ENCODE results near the gene CLEC11A.
A peak's percentile ranks its signal among the peaks of the same experiment; 100 is the strongest.
"Not testable (repeated sequence)": the region's sequence is repeated elsewhere in the genome, so short reads cannot be mapped to it uniquely, and the experiment has no call there.

CLEC11A gene

GRCh38 chr19:50721441-50722137, 1.6 kb upstream of the CLEC11A start:
- DNase-seq (ENCODE audit: low read depth in 2 of 2, low spot score in 1 of 2), result no peak

- no peak for DNase-seq (ENCODE audit: low read depth in 2 of 2, low spot score in 1 of 2)
These were observed 757 bp upstream of the CLEC11A start for GRCh38 chr19:50722201-50723013.

- DNase-seq (ENCODE audit: low read depth in 2 of 2, low spot score in 1 of 2), result no peak
These were observed 764 bp downstream of the CLEC11A start for GRCh38 chr19:50723735-50724521.

GRCh38 chr19:50724522-50725217, 1.5 kb downstream of the CLEC11A start:
- DNase-seq (ENCODE audit: low read depth in 2 of 2, low spot score in 1 of 2), result peak; percentile 86 to 94

GRCh38 chr19:50725218-50725910, 2.2 kb downstream of the CLEC11A start:
- DNase-seq (ENCODE audit: low read depth in 2 of 2, low spot score in 1 of 2), result no peak

- no peak for DNase-seq (ENCODE audit: low read depth in 2 of 2, low spot score in 1 of 2)
These were observed 2.7 kb downstream of the CLEC11A start for GRCh38 chr19:50725911-50726230.

- peak; percentile 50 to 83 for DNase-seq (ENCODE audit: low read depth in 2 of 2, low spot score in 1 of 2)
These were observed 5.0 kb downstream of the CLEC11A start for GRCh38 chr19:50728084-50728737.

- no peak for DNase-seq (ENCODE audit: low read depth in 2 of 2, low spot score in 1 of 2)
These were observed 6.7 kb downstream of the CLEC11A start for GRCh38 chr19:50729894-50730293.

GRCh38 chr19:50735869-50736268, 12.7 kb downstream of the CLEC11A start:
- no peak for DNase-seq (ENCODE audit: low read depth in 2 of 2, low spot score in 1 of 2)

- no peak for DNase-seq (ENCODE audit: low read depth in 2 of 2, low spot score in 1 of 2)
These were observed 13.2 kb downstream of the CLEC11A start for GRCh38 chr19:50736338-50736737.

- no peak for DNase-seq (ENCODE audit: low read depth in 2 of 2, low spot score in 1 of 2)
These were observed 16.2 kb downstream of the CLEC11A start for GRCh38 chr19:50739132-50739913.

- no peak for DNase-seq (ENCODE audit: low read depth in 2 of 2, low spot score in 1 of 2)
These were observed 16.8 kb downstream of the CLEC11A start for GRCh38 chr19:50739914-50740426.

- no peak for DNase-seq (ENCODE audit: low read depth in 2 of 2, low spot score in 1 of 2)
These were observed 18.2 kb downstream of the CLEC11A start for GRCh38 chr19:50741179-50741933.

GRCh38 chr19:50743537-50743936, 20.4 kb downstream of the CLEC11A start:
- DNase-seq (ENCODE audit: low read depth in 2 of 2, low spot score in 1 of 2), result no peak

- DNase-seq (ENCODE audit: low read depth in 2 of 2, low spot score in 1 of 2), result no peak
These were observed 22.1 kb downstream of the CLEC11A start for GRCh38 chr19:50745221-50745620.

GRCh38 chr19:50747141-50747540, 24.0 kb downstream of the CLEC11A start:
- DNase-seq (ENCODE audit: low read depth in 2 of 2, low spot score in 1 of 2), result not testable (repeated sequence)

- no peak for DNase-seq (ENCODE audit: low read depth in 2 of 2, low spot score in 1 of 2)
These were observed 26.3 kb downstream of the CLEC11A start for GRCh38 chr19:50749490-50749889.

GRCh38 chr19:50750010-50750409, 26.8 kb downstream of the CLEC11A start:
- DNase-seq (ENCODE audit: low read depth in 2 of 2, low spot score in 1 of 2), result no peak
